Mesodermal cell (in vitro differentiated cells): Measurements from ENCODE around the gene NUDT3.

Source experiments
- H3K27ac ChIP-seq: 2 replicates; pipeline ENCODE4 v1.7.0; 2013; ENCODE audit warnings: mild to moderate bottlenecking, low read depth, low read length, moderate library complexity; ENCODE audit not compliant: severe bottlenecking
- H3K36me3 ChIP-seq: 2 replicates; pipeline ENCODE4 v1.7.1; 2013; ENCODE audit warnings: mild to moderate bottlenecking, low read length, moderate library complexity; ENCODE audit not compliant: control insufficient read depth, insufficient read depth
- H3K4me1 ChIP-seq: one replicate; pipeline ENCODE4 v1.7.1; 2013; ENCODE audit warnings: mild to moderate bottlenecking, low read length; ENCODE audit not compliant: insufficient read depth, control insufficient read depth, poor library complexity, severe bottlenecking
- H3K4me3 ChIP-seq: 2 replicates; pipeline ENCODE4 v1.7.0; 2013; ENCODE audit warnings: low read length, control low read depth, mild to moderate bottlenecking; ENCODE audit not compliant: insufficient read depth, poor library complexity, severe bottlenecking; ENCODE audit errors: extremely low read depth
- H3K9me3 ChIP-seq: 2 replicates; pipeline ENCODE4 v1.7.1; 2013; ENCODE audit warnings: mild to moderate bottlenecking, low read length, moderate library complexity; ENCODE audit not compliant: control insufficient read depth
- WGBS, 2 experiments: methylation state at CpG; one replicate each; pipeline ENCODE4 v1.1.5; 2013; ENCODE audit warnings: missing lambda C conversion rate in 2 of 2; ENCODE audit not compliant: insufficient coverage in 2 of 2; 5-methylcytosine and 5-hydroxymethylcytosine counted together

The NUDT3 gene

DNA sequence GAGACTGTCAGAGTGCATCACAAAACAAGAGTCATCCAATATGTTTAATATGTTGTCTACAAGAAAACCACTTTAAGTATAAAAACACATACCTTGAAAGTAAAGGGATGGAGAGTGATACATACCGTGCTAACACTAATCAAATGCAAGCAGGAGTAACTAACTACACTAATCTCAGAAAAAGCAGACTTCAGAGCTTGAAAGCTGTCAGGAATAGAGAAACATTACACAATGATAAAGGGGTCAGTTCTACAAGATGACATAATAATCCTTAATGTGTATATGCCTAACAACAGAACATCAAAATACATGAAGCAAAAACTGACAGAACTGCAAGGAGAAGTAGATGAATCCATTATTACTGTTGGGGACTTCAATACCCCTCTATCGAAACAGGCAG is 84.0 kb downstream of the NUDT3 start:
- H3K4me3 ChIP-seq: no peak overlapping the region
- 80 to 100% methylated on average over 1 of the region's 2 CpGs for WGBS, 2 experiments
- H3K4me1 ChIP-seq: no peaks in the 10 kb centered on the region
- H3K36me3 ChIP-seq: no peaks in the 10 kb centered on the region
- no peaks in the 10 kb centered on the region for H3K9me3 ChIP-seq
- H3K27ac ChIP-seq: no peak overlapping the region

DNA sequence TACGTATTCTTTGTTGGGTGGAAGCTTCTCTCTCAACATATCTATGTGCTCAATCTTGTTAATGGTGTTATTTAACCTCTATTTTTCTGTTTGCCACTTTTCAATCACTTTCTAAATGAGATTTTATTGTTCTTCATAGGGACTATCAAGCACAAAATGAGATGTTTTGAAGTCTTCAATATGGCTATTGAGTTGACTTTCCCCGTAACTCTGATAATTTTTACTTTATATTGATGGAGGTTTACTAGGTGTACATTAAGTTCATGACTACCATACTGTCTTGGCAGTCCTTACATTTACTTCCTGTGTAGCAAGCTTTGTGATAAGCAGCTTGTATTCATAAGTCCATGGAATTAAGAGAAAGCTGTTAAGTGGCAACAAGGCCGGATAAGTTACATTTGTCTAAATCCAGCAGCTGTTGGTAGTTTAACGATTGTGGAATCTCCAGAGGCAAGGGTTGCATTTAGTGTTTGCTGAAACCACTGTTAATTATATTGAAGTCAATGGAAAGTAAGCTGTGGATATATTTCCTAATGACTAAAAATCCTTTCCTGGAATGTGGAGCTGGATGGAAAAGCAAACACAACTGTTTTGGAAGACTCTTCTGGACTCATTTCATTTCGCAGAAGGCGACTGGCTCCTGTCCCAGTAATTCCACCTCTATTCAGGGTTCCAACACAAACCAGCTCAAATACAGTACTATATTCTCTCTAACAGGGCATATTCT is 86.3 kb downstream of the NUDT3 start:
- no peaks in the 10 kb centered on the region for H3K4me1 ChIP-seq
- no peak overlapping the region for H3K27ac ChIP-seq
- WGBS, 2 experiments: 100% methylated on average over 3 to 4 of the region's 6 CpGs
- H3K9me3 ChIP-seq: no peaks in the 10 kb centered on the region
- peaks cover 5% of the 10 kb centered on the region for H3K36me3 ChIP-seq
- H3K4me3 ChIP-seq: no peak overlapping the region

DNA sequence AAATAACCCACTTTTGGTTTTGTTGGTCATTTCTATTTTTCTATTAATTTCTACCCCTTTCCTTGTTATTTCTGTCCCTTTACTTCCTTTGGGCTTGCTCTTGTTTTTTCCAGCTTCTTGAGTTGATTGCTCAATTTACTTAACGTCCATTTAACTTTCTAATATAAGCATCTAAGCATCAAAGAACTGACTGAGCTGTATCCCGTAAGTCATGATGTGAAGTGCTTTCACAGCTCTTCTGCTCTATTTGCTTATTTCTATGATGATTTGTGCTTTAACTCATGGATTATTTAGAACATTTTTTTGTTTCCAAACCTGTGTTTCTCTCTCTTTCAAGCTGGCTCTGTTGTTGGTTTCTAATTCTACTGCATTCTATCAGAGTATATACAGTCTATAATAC is 87.0 kb downstream of the NUDT3 start:
- Histone ChIP-seq H3K36me3 (peaks cover 5% of the 10 kb centered on the region), H3K4me3 (no peak overlapping the region), H3K4me1 (no peaks in the 10 kb centered on the region), H3K9me3 (no peaks in the 10 kb centered on the region), H3K27ac (no peak overlapping the region)
- 100% methylated on average over 1 of the region's 2 CpGs; no CpG with 5 or more reads in 1 of the 2 experiments for WGBS, 2 experiments

DNA sequence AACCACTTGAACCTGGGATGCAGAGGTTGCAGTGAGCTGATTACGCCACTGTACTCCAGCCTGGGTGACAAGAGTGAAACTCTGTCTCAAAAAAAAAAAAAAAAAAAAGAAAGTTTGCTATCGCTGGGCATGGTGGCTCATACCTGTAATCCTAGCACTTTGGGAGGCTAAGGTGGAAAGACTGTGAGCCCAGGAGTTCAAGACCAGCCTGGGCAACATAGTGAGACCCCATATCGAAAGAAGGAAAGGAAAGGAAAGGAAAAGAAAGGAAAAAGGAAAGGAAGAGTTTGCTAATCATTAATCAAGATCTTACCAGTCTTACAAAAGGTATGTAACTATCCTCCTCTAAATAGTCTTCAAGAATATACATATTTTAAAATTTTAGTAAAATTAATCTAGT is 88.3 kb downstream of the NUDT3 start:
- Histone ChIP-seq H3K27ac (no peak overlapping the region), H3K4me1 (no peaks in the 10 kb centered on the region), H3K36me3 (peaks cover 5% of the 10 kb centered on the region), H3K9me3 (no peaks in the 10 kb centered on the region), H3K4me3 (no peak overlapping the region)
- WGBS, 2 experiments: 86 to 92% methylated on average over 1 to 2 of the region's 3 CpGs

GRCh38 chr6:34302929-34303328 is 89.5 kb downstream of the NUDT3 start:
- Histone ChIP-seq H3K4me1 (no peaks in the 10 kb centered on the region), H3K36me3 (peaks cover 5% of the 10 kb centered on the region), H3K9me3 (no peaks in the 10 kb centered on the region), H3K27ac (no peak overlapping the region), H3K4me3 (no peak overlapping the region)
- no CpG with 5 or more reads among the region's 4 CpGs for WGBS, 2 experiments

GRCh38 chr6:34301408-34301807 is 91.1 kb downstream of the NUDT3 start:
- no peaks in the 10 kb centered on the region for H3K4me1 ChIP-seq
- H3K36me3 ChIP-seq: peaks cover 5% of the 10 kb centered on the region
- no peak overlapping the region for H3K27ac ChIP-seq
- WGBS, 2 experiments: 100% methylated on average over 1 of the region's 2 CpGs
- no peak overlapping the region for H3K4me3 ChIP-seq
- no peaks in the 10 kb centered on the region for H3K9me3 ChIP-seq

DNA sequence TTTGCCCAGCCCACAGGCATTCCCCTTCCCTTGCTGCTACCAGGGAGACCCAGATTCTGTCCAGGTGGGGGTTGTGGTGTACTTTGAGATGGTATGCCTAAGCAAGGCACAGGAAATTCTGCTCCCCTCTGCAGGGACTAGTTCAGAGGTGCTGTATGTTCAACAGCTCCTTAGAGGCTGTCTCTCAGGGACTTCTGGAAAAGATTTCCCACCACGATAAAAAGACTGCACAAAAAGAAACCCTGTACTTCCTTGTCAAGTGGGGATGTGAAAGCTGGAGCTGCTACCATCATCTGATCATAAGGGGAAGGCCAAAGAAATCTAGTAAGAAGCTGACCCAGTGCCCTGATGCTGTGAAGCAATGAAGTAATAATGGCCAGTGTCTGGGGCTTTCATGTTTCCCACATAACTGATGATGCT is 92.1 kb downstream of the NUDT3 start:
- Histone ChIP-seq H3K4me3 (no peak overlapping the region), H3K36me3 (peaks cover 5% of the 10 kb centered on the region), H3K9me3 (no peaks in the 10 kb centered on the region), H3K27ac (no peak overlapping the region), H3K4me1 (no peaks in the 10 kb centered on the region)
- WGBS, 2 experiments: 83% methylated on average over 1 of the region's 1 CpG; no CpG with 5 or more reads in 1 of the 2 experiments

DNA sequence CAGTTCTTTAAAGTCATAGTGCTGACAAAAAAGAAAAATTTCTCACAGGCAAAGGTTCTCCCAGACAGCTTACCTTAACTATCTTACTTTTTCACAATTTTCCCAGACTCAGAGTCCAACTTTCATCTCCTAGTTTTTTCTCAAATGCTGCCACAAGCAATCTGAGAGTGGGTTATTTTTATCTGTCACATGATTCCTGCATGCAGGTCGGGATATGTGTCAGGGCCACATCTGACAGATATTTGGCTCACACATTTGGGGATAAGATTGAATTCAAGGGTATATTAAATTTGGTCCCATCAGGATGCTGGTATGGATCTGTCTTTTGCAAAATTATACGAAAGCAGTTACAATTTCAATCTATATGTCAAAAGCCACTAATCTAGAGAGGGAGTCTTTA is 93.5 kb downstream of the NUDT3 start:
- no peaks in the 10 kb centered on the region for H3K4me1 ChIP-seq
- peaks cover 11% of the 10 kb centered on the region for H3K36me3 ChIP-seq
- H3K9me3 ChIP-seq: no peaks in the 10 kb centered on the region
- WGBS, 2 experiments: 83 to 100% methylated on average over 1 of the region's 2 CpGs
- H3K4me3 ChIP-seq: no peak overlapping the region
- no peak overlapping the region for H3K27ac ChIP-seq

GRCh38 chr6:34295721-34296120 is 96.7 kb downstream of the NUDT3 start:
- 83 to 90% methylated on average over 1 to 3 of the region's 3 CpGs for WGBS, 2 experiments
- Histone ChIP-seq H3K36me3 (peaks cover 27% of the 10 kb centered on the region), H3K9me3 (no peaks in the 10 kb centered on the region), H3K27ac (no peak overlapping the region), H3K4me1 (no peaks in the 10 kb centered on the region), H3K4me3 (no peak overlapping the region)

GRCh38 chr6:34292954-34293353 is 99.5 kb downstream of the NUDT3 start:
- no peaks in the 10 kb centered on the region for H3K4me1 ChIP-seq
- H3K27ac ChIP-seq: no peak overlapping the region
- WGBS, 2 experiments: 94% methylated on average over 3 of the region's 3 CpGs; no CpG with 5 or more reads in 1 of the 2 experiments
- H3K36me3 ChIP-seq: peaks cover 42% of the 10 kb centered on the region
- no peaks in the 10 kb centered on the region for H3K9me3 ChIP-seq
- H3K4me3 ChIP-seq: no peak overlapping the region

DNA sequence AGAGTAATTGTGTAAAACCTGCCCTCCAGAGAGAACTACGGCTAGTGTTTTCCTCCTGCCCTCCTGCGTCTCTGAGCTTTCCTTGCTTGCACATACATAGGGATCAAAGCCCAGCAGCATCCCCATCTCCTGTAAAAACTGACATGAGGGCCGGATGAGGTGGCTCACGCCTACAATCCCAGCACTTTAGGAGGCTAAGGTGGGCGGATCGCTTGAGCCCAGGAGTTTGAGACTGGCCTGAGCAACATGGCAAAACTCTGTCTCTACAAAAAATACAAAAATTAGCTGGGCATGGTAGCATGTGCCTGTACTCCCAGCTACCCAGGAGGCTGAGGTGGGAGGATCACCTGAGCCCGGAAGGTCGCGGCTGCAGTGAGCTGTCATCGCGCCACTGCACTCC is 103.3 kb downstream of the NUDT3 start:
- Histone ChIP-seq H3K4me3 (no peak overlapping the region), H3K4me1 (no peaks in the 10 kb centered on the region), H3K27ac (no peak overlapping the region), H3K9me3 (no peaks in the 10 kb centered on the region), H3K36me3 (peaks cover 62% of the 10 kb centered on the region)
- 91 to 96% methylated on average over 8 to 11 of the region's 11 CpGs for WGBS, 2 experiments
